Sciatic nerve (tissue), 2 donors: ENCODE results near the gene MIGA1. TPM values are rescaled to one million over a fixed set of nuclear protein-coding genes. Genes with fewer than 3 reads are reported as not detected.
A peak's percentile ranks its signal among the peaks of the same experiment; 100 is the strongest.
"Not testable (repeated sequence)": the region's sequence is repeated elsewhere in the genome, so short reads cannot be mapped to it uniquely, and the experiment has no call there.

Experiments
- ATAC-seq: fragments of 200-7000 bp; cut with Tn5 transposase; one replicate; pipeline ENCODE4 v1.9.1; 2020; ENCODE audit warnings: mild to moderate bottlenecking, moderate library complexity
- DNase-seq: peaks from one replicate; pipeline ENCODE4 v3.0.0-alpha.2; 2020; ENCODE audit warnings: low spot score
- intact Hi-C: fragments of 100-400 bp; cut with DNase I; formaldehyde crosslinking; loops from one replicate; pipeline ENCODE4 v1.14.2; 2022
- total RNA-seq: library from RNA; stranded (reverse); fragmentation: NEBNext Ultra II Directional; extraction: Animal tissue kit (Norgen Biotek cat#: 25700); gene quantifications from one replicate; pipeline ENCODE4 v1.2.1, GENCODE V29; 2021
- donor health status: DM: no; HTN: no; CAD: no.
- donor health status: DM: no; HTN: no; CAD: no.

Gene MIGA1
- total RNA-seq, 1 donor from 2014 or later, result 29.4 TPM

DNA sequence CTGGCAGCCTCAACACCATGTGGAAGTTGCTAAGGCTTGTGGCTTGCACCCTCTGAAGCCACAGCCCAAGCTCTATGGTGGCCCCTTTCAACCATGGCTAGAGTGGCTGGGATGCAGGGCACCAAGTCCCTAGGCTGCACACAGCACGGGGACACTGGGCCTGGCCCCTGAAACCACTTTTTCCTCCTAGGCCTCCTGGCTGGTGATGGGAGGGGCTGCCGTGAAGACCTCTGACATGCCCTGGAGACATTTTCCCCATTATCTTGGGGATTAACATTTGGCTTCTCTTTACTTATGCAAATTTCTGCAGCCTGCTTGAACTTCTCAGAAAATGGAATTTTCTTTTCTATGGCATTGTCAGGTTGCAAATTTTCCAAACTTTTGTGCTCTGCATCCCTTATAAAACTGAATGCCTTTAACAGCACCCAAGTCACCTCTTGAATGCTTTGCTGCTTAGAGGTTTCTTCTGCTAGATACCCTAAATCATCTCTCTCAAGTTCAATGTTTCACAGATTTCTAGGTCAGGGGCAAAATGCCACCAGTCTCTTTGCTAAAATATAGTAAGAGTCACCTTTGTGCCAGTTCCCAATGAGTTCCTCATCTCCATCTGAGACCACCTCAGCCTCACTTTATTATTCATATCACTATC is 6.8 kb downstream of the MIGA1 start:
- intact Hi-C loops, ATAC-seq, DNase-seq: not testable (repeated sequence)

DNA sequence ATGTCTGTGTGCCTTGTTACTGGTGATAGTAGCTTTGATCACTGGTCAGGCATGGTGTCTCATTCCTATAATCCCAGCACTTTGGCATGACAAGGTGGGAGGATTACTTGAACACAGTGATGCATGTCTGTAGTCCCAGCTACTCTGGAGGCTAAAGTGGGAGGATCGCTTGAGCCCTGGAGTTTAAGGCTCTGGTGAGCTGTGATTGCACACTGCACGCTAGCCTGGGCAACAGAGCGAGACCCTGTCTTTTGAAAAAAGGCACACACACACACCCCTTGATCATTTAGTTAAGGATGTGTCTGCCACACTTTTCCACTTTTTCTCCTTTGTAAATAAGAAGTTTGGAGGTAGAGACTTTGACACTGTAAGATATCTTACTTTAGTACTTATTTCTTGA is 15.1 kb downstream of the MIGA1 start:
- ATAC-seq, result no peak
- no peak for DNase-seq
- intact Hi-C loops, result no loop called here

DNA sequence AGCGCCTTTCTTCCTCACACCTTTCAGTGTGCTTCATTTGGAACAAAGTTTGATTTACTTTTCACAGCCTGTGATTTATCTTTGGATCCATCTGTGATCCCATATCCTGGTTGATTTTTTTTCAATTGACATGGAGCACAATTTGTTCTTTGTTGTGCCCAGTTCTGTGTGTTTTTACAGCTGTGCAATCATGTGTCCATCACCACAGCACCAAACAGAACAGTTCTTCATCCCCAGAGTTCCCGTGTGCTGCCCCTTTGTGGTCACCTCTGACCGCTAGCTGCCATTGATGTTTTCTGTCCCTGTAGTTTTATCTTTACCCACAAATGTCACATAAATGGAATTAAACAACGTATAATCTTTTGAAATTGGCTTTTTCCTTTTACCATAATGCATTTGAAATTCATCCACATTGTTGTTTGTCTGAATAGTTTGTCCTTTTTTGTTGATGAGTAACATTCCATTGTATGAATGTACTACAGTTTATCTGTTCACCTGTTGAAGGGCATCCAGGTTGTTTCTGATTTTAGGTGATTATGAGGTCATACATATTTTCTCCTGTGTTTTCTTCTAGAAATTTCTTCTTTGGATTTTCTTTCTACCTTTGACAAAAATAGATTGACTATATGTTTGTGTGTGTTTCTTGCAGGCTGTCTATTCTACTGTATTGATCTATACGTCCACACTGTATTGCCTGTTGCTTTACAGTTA is 17.4 kb downstream of the MIGA1 start:
- intact Hi-C loops, result no loop called here
- DNase-seq (no peak), ATAC-seq (peak; percentile 96)

DNA sequence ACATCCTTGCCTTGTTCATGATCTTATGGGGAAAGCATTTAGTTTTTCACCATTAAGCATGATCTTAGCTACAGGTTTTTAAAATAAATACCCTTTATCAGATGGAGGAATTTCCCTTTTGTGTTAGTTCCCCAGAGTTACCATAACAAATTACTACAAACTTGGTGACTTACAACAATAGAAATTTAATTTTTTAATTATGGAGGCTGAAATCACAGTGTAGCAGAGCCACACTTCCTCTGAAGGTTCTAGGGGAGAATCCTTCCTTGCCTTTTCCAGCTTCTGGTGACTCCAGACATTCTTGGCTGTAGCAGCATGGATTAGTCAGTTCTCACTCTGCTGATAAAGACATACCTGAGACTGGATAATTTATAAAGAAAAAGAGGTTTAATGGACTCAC is 18.5 kb downstream of the MIGA1 start:
- DNase-seq, result no peak
- intact Hi-C loops, result no loop called here
- no peak for ATAC-seq

DNA sequence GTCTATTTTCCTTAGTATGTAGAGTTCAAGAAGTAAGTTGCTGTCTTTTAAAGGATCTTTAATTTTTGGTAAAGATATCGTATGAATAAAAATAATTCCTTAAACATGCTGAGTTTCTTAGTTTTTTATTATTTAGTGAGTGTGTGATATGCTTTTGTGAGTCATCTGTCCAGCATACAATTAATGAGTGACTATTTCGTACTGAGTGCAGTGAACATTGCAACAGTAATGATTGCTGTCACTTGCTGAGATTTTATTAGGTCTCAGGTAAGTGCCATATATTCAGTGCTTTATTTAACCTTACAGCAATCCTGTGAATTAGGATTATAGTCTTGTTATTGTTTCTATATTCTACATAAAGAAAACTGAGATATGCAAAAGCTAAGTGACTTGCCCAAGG is 22.6 kb downstream of the MIGA1 start:
- DNase-seq (no peak), ATAC-seq (no peak)
- intact Hi-C loops, result no loop called here

DNA sequence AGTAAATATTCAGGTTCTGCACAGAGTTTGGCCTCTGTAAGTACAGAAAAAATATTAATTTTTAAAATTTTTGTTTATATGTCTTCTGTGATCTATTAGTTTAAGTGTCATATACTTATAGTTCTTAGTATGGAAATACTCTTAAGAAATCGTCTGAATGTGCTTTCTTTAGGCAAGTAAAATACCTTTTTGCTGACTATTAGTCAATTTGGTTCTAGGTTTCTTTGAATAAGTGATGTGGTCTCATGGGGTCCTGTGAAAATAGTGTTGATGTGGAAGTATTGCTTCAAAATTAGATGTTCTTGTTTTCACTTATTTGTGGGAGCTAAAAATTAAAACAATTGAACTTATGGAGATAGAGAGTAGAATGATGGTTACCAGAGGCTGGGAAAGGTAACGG is 23.9 kb downstream of the MIGA1 start:
- ATAC-seq, result no peak
- no peak for DNase-seq
- intact Hi-C loops, result no loop called here

DNA sequence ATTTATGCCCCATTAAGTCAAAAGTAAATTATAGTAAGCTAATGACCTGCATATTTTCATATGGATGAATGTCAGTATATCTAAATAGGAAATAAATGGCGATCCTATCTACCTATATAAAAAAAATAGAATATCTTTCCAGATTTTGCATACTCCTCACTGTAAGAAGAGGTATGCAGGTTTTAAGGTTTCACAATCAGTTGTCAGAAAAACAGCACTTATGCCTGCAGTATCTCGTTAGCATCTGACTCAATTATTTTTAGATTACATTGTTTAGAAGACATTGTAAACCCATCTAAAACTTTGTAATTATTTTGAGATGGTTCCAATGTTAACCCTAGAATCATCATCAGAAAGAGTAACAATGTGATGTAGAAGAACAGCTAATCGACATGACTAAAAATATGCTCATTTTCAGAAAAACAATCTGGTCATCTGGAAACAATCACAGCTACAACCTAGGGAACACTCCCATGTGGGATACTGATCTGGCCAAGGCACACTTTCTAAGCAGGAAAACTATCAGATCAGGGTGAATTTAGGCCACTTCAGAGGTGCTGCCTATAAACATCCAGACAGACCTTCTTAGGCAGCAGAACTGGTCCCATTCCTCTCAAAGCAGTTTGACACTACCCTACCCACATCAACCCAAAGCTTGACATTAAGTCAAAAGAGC is 30.5 kb downstream of the MIGA1 start:
- peak; percentile 88 for ATAC-seq
- intact Hi-C loops, result not testable (repeated sequence)

DNA sequence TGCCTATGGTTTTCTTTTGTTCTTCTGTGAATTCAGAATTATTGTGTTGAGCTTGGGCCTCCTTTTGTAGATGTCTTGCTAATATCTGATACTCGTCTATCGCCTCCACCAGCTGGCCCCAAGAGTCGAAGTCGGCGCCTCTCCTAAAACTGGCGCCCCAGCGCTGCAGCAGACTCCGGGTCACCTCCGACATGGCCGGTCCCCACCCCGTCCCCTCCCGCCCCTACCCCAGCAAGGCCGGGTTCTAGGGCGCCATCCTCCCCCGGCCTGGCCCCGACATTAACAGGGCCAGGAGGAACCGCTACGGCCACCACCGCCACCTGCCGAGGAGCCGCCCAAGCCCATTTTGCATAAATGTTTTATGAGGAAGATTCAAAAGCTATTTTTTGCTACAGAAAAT is 32.1 kb downstream of the MIGA1 start:
- intact Hi-C loops, DNase-seq: not testable (repeated sequence)
- peak; percentile 47 for ATAC-seq

More for the DNA sequence above, 30.5 kb downstream of the MIGA1 start:
- DNase-seq, result not testable (repeated sequence)

DNA sequence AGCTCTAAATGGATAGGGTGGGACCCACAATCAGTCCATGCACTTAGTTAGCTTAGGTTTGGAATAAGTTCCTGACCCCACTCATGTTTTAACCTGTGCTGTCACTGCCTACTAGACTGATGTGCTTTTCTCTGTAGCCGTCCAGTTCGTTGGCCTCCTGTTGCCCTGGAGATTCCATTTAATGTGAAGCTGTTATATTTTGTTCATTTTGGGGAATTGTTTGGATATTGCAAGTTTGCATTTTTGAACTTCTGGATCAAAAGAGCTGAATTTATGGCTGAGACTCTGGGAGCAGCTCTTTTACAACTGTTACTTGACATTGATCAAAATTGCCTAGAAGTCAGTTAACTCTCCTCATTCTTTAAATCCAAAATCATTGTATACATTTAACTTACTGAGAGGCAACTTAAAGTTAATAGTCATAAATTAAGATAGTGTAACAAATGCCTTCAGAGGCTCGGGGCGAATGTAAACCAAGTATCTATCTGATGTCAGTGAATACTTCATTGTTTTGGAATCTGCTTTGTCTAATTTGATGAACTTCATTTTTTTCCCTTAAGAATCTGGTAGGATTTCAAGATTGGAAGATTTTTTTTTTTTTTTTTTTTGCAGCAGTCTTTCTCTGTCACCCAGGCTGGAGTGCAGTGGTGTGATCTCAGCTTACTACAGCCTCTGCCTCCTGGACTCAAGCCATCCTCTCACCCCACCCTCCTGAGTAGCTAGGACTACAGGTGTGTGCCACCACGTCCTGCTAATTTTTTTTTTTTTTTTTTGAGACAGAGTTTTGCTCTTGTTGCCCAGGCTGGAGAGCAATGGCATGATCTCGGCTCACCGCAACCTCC is 38.1 kb downstream of the MIGA1 start:
- ATAC-seq (no peak), DNase-seq (no peak)
- intact Hi-C loops, result no loop called here

DNA sequence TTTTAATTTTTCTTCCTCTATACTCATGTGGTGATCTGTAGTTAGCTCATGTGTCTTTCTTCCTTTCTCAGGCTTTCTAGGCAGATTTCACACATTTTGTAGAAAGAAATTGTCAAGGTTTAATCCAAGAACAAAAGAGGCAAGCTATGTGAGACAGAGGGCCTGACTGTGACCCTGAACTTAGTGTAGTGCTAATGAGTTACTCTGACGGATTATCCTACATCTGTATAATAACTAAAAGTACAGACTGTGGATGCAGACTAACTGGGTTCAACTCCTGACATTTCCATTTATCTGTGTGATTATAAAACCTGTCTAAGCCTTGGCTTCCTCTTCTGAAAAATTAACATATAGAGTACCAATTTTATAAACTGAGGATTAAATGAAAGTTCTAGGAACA is 40.7 kb downstream of the MIGA1 start:
- intact Hi-C loops, result no loop called here
- DNase-seq (no peak), ATAC-seq (no peak)

DNA sequence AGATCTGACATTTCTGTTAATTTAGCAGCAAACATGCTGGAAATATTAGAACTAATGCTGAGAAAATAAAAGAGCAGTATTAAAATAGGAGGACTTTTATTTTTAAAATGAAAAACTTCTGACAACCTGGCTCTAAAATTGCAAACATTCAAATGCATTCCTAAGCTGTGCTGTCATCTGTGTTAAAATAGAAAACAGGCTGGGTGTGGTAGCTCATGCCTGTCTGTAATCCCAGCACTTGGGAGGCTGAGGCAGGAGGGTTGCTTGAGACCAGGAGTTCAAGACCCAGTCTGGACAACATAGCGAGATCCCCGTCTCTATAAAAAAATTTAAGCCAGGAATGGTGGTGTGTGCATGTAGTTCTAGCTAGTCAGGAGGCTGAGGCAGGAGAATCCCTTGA is 44.6 kb downstream of the MIGA1 start:
- ATAC-seq (peak; percentile 66), DNase-seq (no peak)
- intact Hi-C loops, result no loop called here

DNA sequence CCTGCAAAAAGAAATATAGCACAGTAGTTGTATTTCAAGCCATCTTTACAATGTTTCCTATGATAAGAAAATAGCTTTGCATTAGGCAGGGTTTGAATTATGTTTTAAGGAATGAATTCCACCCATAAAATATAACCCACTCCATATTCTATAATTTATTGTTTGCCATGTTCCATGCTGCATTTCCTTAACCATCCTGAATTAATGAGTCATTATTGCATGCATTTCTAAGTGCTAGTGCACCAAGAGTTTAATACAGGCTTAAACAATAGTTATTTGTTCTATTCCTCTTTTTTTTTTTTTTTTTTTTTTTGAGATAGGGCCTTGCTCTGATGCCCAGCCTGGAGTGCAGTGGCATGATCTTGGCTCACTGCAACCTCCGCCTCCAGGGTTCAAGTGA is 45.2 kb downstream of the MIGA1 start:
- intact Hi-C loops, result no loop called here
- no peak for DNase-seq
- ATAC-seq, result no peak

DNA sequence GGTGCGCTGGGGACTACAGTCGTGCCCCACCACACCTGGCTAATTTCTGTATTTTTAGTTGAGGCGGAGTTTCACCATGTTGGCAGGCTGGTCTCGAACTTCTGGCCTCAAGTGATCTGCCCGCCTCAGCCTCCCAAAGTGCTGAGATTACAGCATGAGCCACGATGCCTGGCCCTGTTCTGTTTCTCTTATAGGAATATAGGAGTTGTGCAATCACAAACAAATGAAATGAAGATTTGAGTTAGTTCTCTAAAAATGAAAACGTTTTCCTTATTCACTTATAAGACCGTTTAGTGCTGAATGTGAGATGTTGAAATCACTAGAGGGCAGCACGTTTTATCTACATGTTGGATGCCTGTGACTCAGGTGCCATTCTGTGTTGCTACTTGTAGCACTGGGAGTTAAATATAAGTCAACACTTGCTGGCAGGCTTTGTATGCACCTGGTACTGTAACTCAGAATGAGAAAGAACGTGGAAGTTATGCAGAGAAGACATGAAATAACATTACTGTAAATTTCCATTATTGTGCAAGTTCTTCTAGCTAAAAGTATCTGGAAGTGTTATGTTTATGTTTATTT is 45.8 kb downstream of the MIGA1 start:
- DNase-seq (no peak), ATAC-seq (peak; percentile 73)
- intact Hi-C loops, result no loop called here

DNA sequence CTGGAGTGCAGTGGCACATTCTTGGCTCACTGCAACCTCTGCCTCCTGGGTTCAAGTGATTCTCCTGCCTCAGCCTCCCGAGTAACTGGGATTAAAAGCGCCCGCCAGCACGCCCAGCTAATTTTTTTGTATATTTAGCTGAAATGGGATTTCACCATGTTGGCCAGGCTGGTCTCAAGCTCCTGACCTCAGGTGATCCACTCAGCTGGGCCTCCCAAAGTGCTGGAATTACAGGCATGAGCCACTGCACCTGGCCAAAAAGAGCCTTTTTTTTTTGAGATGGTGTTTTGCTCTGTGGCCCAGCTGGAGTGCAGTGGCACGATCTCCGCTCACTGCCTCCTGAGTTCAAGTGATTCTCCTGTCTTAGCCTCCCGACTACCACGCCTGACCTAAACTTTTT is 47.4 kb downstream of the MIGA1 start:
- DNase-seq, ATAC-seq, intact Hi-C loops: not testable (repeated sequence)

DNA sequence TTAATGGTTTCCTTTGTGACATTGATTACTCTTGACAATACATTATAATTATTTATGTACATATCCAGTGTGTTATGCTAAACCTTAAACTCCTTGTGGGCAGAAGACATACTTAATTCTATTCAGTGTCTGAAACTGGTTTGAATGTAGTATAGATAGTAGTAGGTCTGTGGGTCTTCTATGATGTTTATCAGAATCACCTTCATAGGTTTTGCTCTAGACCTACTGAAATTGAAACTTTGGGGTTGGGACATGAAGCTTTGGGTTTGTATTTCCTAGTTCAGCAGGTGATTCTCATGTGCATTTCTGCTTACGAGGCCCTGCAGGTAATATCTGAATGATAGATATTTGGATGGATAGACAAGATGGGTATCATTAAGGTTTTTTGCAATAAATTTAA is 48.6 kb downstream of the MIGA1 start:
- ATAC-seq (no peak), DNase-seq (no peak)
- intact Hi-C loops, result no loop called here

DNA sequence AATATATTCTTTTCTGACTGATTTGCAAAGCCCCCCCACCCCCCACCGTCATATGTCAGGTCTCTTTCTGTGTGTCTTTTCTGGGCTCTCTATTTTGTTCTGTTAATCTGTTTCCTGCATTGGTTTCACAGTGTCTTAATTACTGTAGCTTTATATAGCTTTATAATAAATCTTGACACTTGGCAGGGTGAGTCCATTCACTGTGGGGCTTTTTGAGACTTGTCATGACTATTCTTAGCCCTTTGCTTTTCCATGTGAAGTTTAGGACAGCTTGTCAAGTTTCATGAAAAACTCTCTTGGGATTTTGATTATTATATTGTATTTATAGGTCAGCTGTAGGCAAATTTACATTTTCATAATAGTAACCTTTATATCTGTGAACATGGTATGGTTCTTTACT is 50.4 kb downstream of the MIGA1 start:
- DNase-seq, result no peak
- no peak for ATAC-seq
- intact Hi-C loops, result no loop called here

DNA sequence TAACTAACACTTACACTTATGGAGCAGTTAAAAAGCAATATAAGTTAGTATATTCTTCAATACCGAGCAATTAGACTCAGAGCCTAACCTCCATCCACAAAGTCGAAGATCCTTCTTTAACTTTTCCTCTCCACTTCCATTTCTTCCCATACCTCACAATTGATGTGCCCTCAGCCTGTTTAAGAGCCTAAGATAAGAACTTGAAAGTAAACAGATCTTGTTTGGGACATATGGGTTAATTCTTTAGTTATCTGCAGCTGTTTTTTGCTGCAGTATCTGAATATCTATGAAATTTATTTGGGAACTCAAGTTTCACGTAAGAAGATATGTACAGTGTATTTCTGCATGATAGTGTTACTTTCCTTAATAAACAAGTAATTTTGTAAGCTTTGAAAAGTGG is 51.5 kb downstream of the MIGA1 start:
- intact Hi-C loops, result no loop called here
- ATAC-seq (no peak), DNase-seq (no peak)

DNA sequence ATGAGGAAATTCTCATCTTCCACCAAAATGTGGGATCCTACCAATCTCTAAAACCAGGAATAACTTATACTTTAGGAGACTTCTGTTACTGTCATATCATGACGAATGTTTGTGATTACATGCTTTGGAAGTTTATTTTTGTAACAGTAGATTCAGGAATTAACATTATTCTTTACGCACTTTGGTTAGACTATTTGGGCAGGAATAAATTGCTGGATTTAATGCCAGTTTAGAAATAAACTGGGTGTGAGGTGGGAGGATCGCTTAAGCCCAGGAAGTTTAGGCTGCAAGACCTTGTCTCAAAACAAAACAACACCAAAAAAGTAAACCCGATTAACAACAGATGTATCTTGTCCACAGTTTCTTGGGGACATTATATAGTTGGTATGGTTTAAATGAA is 52.1 kb downstream of the MIGA1 start:
- ATAC-seq (no peak), DNase-seq (no peak)
- intact Hi-C loops, result no loop called here
